Fibroblast of pulmonary artery (primary cell): ENCODE data around the gene ZKSCAN5.
A peak's percentile ranks its signal among the peaks of the same experiment; 100 is the strongest.

Experiments
- DNase-seq: peaks from one replicate; pipeline ENCODE4 v3.0.0-alpha.2; 2010; ENCODE audit warnings: low read depth
- H3K4me3 ChIP-seq: replicated peaks from 2 replicates; pipeline ENCODE4 v1.5.1; 2011; ENCODE audit warnings: low read depth, mild to moderate bottlenecking, control low read depth, low read length, moderate library complexity
- CTCF ChIP-seq: IDR thresholded peaks from 2 replicates; pipeline ENCODE4 v1.5.1; 2011; ENCODE audit warnings: mild to moderate bottlenecking, control low read depth, low read length, inconsistent platforms; ENCODE audit errors: missing control alignments

ZKSCAN5 gene

GRCh38 chr7:99473315-99473596, 31.2 kb upstream of the ZKSCAN5 start:
- H3K4me3 ChIP-seq, result peak overlapping the region; percentile 93
- DNase-seq, result peak; percentile 80
- no peak for TF ChIP-seq CTCF

- no peak overlapping the region for H3K4me3 ChIP-seq
- TF ChIP-seq CTCF, result no peak
- DNase-seq, result no peak
Measured at GRCh38 chr7:99476107-99476506, 28.4 kb upstream of the ZKSCAN5 start.

GRCh38 chr7:99478464-99479440, 25.7 kb upstream of the ZKSCAN5 start:
- no peak overlapping the region for H3K4me3 ChIP-seq
- no peak for DNase-seq
- no peak for TF ChIP-seq CTCF

GRCh38 chr7:99485094-99485493, 19.4 kb upstream of the ZKSCAN5 start:
- no peak overlapping the region for H3K4me3 ChIP-seq
- no peak for DNase-seq
- TF ChIP-seq CTCF, result no peak

GRCh38 chr7:99489235-99489634, 15.2 kb upstream of the ZKSCAN5 start:
- DNase-seq, result no peak

GRCh38 chr7:99490878-99491277, 13.6 kb upstream of the ZKSCAN5 start:
- no peak for DNase-seq
- H3K4me3 ChIP-seq, result no peak overlapping the region
- TF ChIP-seq CTCF, result no peak

More at GRCh38 chr7:99489235-99489634, 15.2 kb upstream of the ZKSCAN5 start:
- no peak for TF ChIP-seq CTCF
- H3K4me3 ChIP-seq, result no peak overlapping the region

GRCh38 chr7:99493823-99494222, 10.6 kb upstream of the ZKSCAN5 start:
- no peak for DNase-seq
- no peak for TF ChIP-seq CTCF

More at GRCh38 chr7:99493823-99494222, 10.6 kb upstream of the ZKSCAN5 start:
- no peak overlapping the region for H3K4me3 ChIP-seq
